ENCODE results near the gene RECK.
"Not testable (repeated sequence)": the region's sequence is repeated elsewhere in the genome, so short reads cannot be mapped to it uniquely, and the experiment has no call there.

The RECK gene

DNA sequence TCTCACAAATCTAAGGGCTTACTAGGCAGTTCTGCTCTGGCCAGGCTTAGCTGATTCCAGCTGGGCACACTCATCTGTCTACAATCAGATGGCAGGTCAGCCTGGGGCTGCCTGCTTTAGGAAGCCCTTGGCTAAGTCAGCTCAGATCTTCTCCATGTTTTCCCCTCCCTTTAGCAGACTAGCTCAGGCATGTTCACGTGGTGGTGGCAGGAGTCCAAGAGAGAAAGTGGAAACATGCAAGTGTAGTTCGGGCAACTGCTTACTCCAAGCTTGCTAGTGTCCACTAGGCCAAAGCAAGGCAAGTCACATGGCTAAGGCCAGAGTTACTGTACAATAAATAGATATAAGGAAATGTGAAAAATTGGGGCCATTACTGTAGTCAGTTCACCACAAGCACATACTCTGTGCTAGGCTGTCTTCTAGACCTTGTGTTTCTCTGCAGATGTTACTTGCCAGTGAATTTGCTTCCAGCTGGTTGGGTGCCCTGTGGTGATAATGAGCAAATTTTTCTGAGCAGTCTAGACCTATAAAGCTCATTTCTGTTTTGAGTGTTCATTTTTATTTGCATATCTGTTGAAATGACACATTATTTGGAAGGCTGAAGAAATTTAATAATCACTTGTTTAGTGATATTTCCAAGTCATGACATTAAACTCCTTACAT, 38.3 kb downstream of the RECK start:
- no peak for DNase-seq

DNA sequence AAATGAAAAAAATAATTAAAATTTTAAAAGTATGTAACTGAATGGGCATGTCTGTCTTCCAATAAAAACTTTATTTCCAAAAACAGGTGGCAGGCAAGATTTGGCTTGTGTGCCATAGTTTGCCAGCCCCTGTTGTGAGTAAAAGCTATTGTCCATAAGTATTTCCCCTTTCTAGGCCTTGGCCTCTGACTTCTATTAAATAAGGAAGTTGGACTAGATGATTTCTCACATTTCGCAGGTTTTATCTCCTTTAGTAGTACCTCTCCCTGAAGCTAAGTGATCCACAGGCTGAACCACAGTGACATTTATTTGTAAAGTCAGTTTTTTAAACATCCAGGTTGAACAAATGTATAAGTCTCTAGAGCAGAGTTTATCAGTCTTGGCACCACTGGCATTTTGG, 41.3 kb downstream of the RECK start:
- DNase-seq, result no peak

DNA sequence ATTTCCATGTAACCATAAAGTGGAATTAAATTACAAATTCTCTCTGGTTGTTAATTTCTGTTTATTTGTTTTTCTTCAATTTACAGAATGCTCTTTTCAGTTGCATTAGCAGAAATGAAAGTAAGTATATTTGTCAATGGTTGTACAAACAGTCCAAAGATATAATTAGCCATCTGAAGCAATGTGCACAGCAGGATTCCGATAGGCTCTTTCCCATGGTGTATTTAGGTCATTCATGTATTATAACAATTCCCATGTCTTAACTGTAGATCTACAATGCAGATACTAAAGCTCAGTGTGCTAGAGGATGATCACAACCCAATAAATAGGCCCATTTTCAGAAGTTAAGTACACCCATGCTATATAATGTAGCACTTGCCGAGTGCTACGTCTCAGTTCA, 43.8 kb downstream of the RECK start:
- no peak for DNase-seq

DNA sequence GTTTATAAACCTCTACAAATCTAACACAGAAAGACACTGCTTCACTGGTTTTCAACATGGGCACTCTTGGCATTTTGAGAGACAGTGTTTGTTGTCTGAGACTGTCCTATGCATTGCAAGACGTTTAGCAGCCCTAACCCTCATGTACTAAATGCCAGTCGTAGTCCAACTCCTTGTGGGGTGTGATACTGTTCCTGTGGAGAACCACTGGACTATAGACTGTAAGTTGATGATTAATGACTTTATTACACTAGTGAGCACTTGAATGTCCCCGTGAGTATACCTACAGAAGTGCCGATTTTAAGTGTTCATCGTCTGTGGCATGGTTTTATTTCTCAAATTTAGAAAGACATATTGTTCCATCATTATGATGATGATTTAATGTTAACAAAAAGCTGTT, 46.2 kb downstream of the RECK start:
- DNase-seq, result no peak

DNA sequence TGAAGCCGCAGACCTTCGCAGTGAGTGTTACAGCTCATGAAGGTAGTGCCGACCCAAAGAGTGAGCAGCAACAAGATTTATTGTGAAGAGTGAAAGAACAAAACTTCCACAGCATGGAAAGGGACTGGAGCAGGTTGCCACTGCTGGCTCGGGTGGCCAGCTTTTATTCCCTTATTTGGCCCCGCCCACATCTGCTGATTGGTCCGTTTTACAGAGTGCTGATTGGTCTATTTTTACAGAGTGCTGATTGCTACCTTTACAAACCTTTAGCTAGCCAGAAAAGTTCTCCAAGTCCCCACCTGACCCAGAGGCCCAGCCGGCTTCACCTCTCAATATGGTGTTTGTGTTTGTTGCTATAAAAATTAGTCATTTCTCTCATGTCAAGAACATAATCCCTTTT, 49.7 kb downstream of the RECK start:
- DNase-seq, result no peak

DNA sequence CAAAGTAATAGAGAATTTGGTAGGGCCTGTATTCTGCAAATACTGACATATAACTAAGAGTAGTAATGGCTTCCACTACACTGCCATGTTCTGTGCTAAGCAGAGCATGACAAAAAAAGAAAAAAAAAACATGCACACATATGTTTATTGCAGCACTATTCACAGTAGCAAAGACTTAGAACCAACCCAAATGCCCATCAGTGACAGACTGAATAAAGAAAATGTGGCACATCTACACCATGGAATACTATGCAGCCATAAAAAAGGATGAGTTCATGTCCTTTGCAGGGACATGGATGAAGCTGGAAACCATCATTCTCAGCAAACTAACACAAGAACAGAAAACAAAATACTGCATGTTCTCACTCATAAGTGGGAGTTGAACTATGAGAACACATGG, 50.3 kb downstream of the RECK start:
- not testable (repeated sequence) for DNase-seq

DNA sequence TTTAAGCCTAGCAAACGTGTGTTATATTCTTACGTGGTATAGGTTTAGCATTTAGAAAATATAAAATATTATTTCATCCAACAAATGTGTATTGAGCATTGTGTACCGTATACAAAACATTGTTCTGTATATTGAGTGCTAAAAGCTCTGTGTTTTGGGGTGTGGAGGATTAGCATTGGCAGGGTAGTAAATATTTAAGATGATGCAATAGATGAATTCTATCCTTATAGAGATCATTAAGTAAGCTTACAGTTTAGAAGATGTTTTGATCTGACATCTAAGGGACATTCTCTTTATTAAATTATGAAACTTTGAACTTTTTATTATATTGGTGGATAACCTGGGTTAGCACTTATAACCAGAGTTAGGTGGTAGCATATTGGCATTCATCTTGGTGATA, 51.3 kb downstream of the RECK start:
- DNase-seq, result no peak

DNA sequence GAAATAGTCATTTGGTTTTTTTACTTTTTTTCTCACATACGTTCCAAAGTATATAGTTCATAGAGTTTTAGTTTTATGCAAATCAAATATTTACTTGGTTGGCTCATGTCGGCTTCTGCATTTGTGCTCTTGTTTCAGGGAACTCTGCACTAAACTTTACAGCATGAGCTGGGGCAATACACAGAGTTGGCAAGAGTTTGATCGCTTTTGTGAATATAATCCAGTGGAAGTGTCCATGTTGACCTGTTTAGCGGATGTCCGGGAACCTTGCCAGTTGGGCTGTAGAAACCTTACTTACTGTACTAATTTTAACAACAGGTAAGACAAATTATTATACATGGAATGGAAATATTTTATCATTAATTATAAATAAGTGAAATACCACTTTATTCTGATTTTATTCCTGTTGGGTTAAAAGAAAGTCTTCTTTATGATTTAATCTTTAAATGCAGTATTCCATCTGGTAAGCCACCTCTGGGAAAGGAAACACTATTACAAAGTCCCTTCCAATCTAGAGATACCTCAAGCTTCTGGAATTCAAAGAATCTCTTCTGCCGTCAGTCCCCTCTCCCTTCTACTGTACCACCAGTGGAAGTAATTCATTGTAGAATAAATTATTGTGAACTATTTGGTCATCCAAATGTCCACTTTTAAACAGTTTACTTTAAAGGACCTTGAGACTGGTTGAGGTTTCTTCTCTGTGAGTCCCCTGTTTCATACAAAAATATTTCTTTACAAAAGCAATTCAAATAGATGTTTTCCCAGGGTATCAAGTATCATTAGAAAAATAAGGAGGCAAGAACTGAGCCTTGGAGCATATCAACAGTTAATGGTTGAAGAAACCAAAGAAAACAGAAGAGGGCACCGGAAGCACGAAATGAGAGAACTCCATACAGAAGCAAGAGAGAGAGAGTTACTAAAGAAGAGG, 54.6 kb downstream of the RECK start:
- no peak for DNase-seq

DNA sequence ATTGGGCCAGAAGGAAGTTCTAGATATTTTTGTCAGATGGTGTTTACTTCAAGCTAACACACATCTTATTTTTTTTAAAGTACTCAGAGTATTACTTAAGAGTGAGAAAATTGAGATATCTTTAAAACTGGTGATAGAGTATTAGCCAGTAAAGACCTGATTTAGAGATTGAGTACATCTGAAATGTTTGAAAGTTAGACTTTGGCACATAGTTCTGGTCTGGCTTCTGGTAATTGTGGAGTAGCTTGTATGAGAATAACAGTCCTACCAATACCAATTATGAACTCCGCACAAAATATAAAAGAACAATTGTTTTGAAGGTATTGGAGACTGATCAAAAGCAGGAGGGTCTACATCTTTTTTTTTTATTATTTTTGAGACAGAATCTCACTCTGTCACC, 55.3 kb downstream of the RECK start:
- DNase-seq, result no peak

DNA sequence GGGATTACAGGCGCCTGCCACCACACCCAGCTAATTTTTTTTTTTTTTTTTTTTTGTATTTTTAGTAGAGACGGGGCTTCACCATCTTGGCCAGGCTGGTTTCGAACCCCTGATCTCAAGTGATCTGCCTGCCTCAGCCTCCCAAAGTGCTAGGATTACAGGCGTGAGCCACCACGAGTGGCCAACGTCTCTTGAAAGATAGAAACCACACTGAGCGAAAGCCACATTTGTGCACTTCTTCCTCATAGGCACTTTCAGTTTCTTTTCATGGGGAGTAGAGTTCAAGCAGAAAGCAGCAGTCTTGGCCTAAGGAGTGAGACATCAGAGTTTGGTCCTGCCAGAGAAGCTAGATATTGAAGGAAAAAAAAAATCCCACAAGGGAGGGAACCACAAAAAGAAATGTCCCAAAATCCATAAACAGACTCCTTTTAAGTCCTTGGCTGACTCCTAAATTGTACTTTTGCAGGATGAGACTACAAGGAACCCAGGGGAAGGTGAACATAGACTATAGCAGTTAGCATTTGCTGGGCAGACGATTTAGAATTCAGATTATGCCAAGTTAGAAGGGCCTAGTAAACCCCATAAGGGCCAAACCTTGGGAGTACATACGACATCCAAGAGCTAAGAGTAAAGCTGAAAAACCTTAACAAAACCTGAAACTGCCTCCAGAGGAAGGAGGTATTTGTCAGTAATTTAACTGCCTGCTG, 55.9 kb downstream of the RECK start:
- peak in 1 of 4 experiments; percentile 1 for DNase-seq

DNA sequence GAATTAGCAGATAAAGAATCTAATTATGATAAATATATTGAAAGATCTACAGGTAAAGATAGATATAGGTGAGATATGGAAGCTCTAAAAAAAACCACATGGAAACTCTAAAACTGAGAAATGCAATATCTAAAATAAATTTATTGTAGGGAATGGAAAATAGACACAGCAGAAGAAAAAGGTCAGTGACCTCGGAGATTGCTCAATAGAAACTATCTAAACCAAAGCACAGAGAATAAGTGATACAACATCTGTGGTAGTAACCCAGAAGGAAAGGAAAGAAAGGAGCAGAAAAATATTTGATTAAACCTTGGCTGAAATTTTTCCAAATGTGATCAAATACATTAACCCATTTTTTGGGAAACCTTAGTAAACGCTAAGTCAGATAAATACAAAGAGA, 56.7 kb downstream of the RECK start:
- no peak for DNase-seq

DNA sequence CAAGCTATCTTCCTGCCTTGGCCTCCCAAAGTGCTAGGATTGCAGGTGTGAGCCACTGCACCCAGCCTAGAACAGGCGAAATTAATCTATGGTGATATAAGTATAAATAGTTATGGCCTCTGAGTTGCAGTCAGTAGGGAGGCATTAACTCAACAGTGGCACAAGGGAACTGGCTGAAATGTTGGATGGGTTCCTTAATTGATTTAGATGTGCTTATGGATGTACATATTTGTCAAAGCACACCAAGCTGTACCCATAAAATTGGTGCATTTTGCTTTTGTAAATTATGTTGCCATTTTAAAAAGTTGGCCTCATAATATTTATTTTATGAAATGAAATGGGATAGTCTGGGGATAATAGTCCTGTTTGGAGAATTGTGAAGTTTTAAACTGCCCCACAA, 63.0 kb downstream of the RECK start:
- no peak for DNase-seq

DNA sequence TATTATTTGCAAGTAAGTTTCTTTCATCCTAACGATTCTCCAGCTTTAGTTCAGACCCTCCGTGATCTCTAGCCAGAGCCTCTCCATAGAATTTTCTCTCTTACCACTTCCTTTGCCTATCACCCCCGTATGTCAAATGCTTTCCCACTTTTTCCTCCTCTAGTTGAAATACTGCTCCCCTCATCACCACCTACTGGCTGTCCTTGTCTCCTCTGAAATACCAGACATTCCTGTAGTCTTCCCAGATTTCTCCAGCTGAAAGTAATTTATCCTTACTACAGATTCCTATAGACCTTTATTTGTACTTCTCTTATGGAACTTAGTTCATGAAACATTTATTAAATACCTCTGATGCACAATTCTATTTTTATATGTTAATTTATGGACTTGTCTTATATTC, 63.8 kb downstream of the RECK start:
- DNase-seq, result no peak

DNA sequence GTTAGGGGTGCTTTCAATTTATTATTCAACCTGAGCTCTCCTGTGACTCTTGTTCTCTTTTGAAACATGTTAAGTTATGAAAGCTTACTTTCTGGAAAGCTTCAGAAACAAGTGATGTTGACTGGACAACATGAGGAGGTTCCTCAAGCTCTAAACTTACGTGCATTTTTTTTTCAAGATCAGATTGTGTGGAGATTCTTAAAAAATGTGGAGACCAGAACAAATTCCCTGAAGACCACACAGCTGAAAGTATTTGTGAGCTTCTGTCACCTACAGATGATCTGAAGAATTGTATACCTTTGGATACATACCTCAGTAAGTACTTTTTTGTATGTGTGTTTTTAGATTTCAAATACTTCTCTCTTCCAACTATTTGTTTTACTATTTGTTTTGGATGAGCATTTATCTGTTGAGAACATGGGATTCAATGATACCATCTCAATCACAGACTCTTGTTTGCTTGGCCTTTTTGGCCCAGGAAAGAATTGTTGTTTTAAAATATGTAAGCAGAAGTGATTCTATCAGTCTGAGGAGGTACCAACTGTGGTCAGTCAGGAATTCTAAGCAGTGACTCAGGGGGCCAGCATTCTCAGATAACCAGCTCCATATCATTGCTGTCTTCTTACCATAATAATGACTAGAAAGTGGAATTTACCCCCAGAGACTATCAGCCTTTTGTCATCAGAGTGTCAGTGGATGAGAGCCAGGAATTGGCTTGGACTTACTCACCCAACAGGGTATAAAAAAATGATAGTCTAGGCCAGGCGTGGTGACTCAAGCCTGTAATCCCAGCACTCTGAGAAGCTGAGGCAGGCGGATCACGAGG, 65.4 kb downstream of the RECK start:
- DNase-seq, result no peak

DNA sequence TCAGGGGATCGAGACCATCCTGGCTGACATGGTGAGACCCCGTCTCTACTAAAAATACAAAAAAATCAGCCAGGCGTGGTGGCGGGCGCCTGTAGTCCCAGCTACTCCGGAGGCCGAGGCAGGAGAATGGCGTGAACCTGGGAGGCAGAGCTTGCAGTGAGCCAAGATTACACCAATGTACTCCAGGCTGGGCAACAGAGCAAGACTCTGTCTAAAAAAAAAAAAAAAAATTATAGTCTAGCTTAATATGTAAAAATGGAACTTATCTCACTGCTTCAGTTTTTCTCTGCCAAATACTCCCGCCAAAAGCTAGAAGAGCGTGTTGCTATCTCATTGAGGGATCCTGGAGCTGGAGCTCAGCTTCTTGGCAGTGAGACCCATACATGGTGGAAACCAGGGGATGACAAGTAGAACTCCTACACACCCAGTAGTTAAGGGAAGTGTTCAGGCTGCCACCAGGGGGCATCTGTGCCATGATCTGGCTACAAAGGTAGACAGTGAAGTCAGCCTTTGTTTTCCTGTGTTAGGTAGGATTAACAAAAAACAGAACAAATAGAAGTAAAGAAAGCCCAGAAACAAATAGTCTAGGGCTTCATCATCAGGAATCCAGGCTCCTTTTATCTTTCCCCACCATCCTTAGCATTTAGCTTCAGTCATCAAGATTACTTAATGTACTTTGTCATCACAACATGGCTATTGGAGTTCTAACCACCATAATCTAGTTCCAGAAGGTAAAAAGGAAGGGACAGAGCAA, 66.2 kb downstream of the RECK start:
- peak; percentile 37 to 86 (median 73) for DNase-seq

DNA sequence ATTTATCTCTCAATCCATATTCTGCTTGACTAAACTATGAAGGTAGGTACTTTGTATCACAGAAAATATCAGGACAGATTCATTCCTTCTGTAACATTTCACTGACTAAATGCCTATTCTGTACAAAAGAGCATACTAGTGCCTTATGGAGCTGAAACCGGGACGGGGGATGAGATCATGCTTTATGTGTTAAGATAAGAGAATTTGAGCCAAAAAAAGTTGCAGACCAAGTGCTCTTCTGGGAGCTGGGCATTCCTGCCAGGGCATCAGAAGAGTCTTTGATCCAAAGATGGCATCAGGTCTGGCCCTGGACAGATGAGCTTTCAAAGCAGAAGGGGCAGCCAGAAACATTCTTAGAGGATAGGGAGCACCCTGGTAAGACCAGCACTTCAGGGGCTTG, 72.4 kb downstream of the RECK start:
- no peak for DNase-seq

DNA sequence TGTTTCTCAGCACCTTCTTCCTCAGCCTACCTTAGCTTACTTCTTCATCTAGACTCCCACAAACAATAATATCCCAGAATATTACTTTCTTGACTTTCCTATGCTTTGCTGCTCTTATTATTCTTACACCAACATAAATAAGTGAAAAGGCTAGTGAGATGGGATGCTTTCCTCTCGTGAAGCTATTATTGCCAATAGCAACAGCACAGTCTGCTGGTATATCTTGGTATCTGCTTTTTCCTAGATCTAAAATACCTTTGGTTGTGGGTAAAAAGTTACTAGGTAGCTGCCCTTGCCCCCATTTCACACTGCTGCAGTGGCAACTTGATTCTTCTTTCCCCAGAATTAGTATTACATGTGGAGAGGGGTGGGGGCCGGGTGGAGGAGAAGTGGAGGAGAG, 73.7 kb downstream of the RECK start:
- DNase-seq, result no peak

DNA sequence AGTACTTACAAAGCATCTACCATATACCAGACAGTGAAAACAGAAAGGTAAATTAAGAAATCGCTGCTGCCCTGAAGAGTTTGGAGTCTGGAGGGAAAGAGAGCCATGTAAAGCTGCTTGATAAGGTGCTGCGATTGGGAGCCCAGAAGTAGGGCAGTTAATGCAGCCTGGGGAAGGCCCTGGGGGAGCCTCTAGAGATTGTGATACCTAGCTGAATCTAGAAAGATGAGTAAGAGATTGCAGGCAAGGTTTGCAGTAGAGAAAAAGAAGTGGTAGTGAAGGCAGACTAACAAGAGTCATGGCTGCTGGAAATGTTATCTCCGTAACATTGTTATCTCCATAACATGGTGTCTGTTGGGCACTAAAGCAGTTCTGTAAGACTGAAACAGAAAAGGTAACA, 75.8 kb downstream of the RECK start:
- no peak for DNase-seq

DNA sequence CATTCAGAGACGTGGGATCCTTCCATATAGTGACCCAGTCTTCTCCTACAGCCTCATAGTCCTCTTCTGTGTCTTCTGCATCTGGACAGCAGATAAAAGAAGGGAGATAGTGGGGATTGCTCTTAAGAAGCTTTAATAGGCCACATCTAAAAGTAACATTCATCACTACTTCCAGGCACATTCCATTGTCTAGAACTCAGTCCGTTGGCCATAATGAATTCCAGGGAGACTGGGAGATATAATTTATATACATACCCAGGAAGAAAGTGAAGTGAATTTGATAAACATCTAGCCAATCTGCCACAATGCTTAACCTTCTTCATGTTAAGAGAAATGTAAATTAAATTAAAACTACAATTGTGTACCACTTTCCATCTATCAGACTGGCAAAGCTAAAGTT, 77.3 kb downstream of the RECK start:
- no peak for DNase-seq

DNA sequence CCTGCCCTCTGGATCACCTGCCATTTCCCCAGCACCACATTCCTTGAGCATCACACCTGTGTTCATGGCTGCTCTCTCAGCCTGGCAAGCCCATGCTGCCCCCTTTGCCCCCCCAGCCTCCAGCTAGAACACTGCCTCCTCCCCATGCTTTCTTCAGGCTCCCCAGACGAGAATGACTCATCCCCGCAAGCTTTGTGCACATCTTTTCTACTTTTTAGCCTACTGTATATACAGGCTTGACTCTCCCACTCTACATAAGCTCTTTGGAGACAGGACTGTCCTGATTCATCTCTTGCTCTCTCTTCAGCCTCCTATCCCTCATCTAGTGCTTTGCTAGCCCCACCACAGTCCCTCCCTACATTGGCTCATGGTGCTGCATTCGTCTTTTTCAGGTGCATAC, 79.9 kb downstream of the RECK start:
- DNase-seq, result no peak

DNA sequence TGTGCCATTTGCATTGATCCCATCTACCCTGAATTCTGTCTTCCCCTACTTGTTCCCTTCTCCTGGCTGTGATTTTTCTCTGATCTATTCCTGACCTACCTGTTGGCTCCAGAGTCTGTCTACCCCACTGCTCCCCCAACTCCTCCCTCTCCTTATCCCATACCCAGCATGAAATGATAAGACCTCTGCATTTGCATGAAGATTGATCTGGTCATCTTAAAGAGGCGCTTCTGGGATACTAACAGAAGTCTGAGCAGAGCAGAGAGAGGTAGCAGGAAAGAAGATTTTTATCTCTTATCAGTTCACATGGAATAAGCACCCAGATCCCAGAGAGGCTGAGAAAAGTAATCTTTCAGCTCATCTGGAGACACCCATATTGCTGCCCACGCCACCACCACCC, 81.5 kb downstream of the RECK start:
- DNase-seq, result no peak

DNA sequence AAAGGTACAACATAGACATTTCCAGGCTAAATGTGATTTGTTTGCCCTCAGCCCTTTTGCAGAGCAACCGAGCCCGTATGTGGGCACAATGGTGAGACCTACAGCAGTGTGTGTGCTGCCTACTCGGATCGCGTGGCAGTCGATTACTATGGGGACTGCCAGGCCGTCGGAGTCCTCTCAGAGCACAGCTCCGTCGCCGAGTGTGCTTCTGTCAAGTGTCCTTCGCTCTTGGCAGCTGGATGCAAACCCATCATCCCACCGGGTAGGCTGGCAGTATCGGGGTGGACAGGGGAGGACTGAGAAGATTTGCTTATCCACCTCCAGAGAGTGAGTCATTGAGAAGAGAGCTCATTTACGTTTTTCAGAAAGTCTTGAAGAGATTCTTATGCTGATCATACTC, 82.0 kb downstream of the RECK start:
- DNase-seq, result no peak

All from activated naive CD4-positive, alpha-beta T cell (primary cell).